ENCODE results near the gene LRP8.
"Not testable (repeated sequence)": the region's sequence is repeated elsewhere in the genome, so short reads cannot be mapped to it uniquely, and the experiment has no call there.

DNA sequence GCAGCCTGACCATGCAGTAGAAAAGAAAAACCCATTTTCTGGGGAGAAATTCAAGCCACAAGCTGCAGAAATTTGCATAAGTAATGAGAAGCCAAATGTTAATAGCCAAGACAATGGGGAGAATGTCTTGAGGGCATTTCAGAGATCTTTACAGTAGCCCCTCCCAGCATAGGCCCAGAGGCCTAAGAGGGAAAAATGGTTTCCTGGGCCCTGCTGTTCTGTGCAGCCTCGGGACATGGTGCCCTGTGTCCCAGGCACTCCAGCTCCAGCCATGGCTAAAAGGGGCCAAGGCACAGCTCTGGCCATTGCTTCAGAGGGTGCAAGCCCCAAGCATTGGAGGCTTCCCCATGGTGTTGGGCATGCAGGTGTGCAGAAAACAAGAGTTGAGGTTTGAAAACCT is 122.4 kb downstream of the LRP8 start:
- TF ChIP-seq, protein P1, sequence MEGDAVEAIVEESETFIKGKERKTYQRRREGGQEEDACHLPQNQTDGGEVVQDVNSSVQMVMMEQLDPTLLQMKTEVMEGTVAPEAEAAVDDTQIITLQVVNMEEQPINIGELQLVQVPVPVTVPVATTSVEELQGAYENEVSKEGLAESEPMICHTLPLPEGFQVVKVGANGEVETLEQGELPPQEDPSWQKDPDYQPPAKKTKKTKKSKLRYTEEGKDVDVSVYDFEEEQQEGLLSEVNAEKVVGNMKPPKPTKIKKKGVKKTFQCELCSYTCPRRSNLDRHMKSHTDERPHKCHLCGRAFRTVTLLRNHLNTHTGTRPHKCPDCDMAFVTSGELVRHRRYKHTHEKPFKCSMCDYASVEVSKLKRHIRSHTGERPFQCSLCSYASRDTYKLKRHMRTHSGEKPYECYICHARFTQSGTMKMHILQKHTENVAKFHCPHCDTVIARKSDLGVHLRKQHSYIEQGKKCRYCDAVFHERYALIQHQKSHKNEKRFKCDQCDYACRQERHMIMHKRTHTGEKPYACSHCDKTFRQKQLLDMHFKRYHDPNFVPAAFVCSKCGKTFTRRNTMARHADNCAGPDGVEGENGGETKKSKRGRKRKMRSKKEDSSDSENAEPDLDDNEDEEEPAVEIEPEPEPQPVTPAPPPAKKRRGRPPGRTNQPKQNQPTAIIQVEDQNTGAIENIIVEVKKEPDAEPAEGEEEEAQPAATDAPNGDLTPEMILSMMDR (IDR thresholded peaks at IDR 0.05; ENCODE audit: low read depth, low read length): not testable (repeated sequence)
- TF ChIP-seq EZH2phosphoT487 (IDR thresholded peaks at IDR 0.05; ENCODE audit: low read depth): not testable (repeated sequence)
